Measurements from ENCODE around the gene LRRC4C.

DNA sequence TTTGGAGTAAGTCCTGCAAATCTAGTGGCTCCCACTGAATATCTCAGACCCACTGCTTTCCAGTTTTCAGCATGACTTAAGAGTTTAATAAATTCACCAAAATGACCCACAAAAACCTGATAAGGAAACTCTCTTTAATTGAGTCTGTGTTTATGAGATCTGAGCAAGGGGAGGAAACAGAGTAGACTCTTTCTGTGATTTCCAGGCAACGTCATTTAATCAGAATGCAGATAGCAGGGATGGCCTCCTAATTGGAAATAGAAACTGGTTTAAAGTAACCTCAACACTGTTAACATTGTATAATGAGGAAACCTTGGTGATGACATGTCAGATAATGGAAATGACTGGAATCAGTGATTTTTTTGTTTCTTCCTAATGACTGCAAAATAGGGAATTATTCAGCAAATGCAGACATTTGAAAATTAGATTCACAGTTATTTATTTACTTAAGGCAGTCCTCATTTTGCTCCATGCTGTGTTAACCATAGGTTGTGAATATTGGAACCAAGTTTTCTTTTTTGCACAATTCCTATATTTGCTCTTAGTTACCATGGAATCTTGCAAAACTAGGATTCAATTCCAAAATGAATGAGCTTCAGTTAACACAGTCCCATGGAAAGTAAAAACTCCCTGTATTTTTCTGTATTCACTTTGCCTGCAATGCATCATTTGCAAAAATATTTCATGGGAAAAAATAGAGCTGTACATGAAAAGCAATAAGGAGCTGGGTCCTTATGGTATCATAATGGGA, 1324.5 kb downstream of the LRRC4C start:
- TF ChIP-seq CTCF (IDR thresholded peaks at IDR 0.05), result no peak
- TF ChIP-seq ZFX (IDR thresholded peaks at IDR 0.05; ENCODE audit: borderline replicate concordance), result no peak

Measured in 22Rv1 (cell line).